Coronary artery (tissue), 2 donors: ENCODE data around the gene RS1.

Source experiments
- DNase-seq: peaks from one replicate; pipeline ENCODE4 v3.0.0-alpha.2; 2017; ENCODE audit warnings: low spot score
- H3K27ac ChIP-seq, 2 donors: fragments of 200-600 bp; sonication (generic); one replicate each; pipeline ENCODE4 v1.5.1; 2016 to 2019
- H3K4me3 ChIP-seq: fragments of 200-600 bp; sonication (generic); 2 replicates; pipeline ENCODE4 v1.5.1; 2016; ENCODE audit warnings: mild to moderate bottlenecking, moderate library complexity
- CTCF ChIP-seq: fragments of 200-600 bp; sonication (generic); IDR thresholded peaks from one replicate; pipeline ENCODE4 v1.5.1; 2019; ENCODE audit warnings: antibody characterized with exemption

The RS1 gene

GRCh38 chrX:18616688-18617406, 55.1 kb downstream of the RS1 start:
- Histone ChIP-seq H3K4me3 (no peak overlapping the region), H3K27ac (no peak overlapping the region)
- TF ChIP-seq CTCF: no peak
- no peak for DNase-seq

GRCh38 chrX:18613930-18614639, 57.8 kb downstream of the RS1 start:
- no peak for TF ChIP-seq CTCF
- Histone ChIP-seq H3K27ac (no peak overlapping the region), H3K4me3 (no peak overlapping the region)
- no peak for DNase-seq

- H3K27ac ChIP-seq: no peak overlapping the region
- no peak for DNase-seq
- no peak for TF ChIP-seq CTCF
- H3K4me3 ChIP-seq: no peak overlapping the region
These were observed 63.9 kb downstream of the RS1 start for GRCh38 chrX:18607966-18608365.

- TF ChIP-seq CTCF: no peak
- H3K4me3 ChIP-seq: no peak overlapping the region
- DNase-seq: no peak
- no peak overlapping the region for H3K27ac ChIP-seq
These were observed 73.5 kb downstream of the RS1 start for GRCh38 chrX:18598413-18598812.

- Histone ChIP-seq H3K4me3 (no peak overlapping the region), H3K27ac (no peak overlapping the region)
- DNase-seq: no peak
- no peak for TF ChIP-seq CTCF
These were observed 75.8 kb downstream of the RS1 start for GRCh38 chrX:18596096-18596495.

- Histone ChIP-seq H3K4me3 (no peak overlapping the region), H3K27ac (no peak overlapping the region)
- no peak for TF ChIP-seq CTCF
- DNase-seq: no peak
These were observed 77.8 kb downstream of the RS1 start for GRCh38 chrX:18594079-18594478.

- no peak for DNase-seq
- Histone ChIP-seq H3K4me3 (no peak overlapping the region), H3K27ac (no peak overlapping the region)
- no peak for TF ChIP-seq CTCF
These were observed 80.1 kb downstream of the RS1 start for GRCh38 chrX:18591834-18592233.
